ENCODE results near the gene ARF1.
A peak's percentile ranks its signal among the peaks of the same experiment; 100 is the strongest.
"Not testable (repeated sequence)": the region's sequence is repeated elsewhere in the genome, so short reads cannot be mapped to it uniquely, and the experiment has no call there.

ARF1 gene

DNA sequence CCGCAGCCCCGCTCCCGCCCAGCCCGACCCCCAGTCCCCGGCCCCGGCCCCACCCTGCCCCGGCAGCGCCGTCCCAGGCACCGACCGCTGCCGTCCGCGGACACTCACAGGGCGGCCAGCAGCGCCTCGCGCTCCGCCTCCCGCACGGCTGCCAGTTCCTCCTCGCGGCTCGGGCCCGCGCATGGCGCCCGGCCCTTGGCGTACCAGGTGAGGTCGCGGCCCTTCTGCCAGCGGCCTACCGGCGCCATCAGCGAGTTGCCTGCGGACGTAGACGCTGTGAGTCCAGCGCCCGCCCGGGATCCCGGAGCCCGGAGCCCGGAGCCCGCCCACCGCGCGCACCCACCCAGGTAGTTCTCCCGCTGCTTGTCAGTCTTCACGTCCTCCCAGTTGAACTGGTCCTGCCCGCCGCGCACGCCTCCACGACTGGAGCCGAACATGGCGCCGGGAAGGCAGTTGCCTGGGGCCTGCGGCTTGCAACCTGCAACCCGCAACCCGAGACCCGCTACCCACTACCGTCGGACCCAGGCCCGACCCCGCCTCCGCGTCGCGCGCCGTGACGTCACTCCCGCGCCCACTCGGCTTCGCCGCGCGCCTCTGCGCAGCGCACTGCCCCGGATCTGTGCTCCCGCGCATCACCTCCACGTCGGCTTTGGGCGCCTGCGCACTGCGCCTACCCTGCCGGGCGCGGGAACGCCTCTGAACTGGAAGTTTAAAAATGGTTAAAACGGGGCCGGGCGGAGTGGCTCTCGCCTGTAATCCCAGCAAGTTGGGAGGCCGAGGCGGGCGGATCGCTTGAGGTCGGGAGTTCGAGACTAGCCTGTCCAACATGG lies 20.5 kb downstream of the ARF1 start, which contains the start of gene C1orf35:
TSS of gene C1orf35 (minus strand) at position 535 of the 830 bp plus-strand sequence. CDS start at position 437, 98 bp downstream.
- DNase-seq (ENCODE audit: low read depth), result peak; percentile 85

DNA sequence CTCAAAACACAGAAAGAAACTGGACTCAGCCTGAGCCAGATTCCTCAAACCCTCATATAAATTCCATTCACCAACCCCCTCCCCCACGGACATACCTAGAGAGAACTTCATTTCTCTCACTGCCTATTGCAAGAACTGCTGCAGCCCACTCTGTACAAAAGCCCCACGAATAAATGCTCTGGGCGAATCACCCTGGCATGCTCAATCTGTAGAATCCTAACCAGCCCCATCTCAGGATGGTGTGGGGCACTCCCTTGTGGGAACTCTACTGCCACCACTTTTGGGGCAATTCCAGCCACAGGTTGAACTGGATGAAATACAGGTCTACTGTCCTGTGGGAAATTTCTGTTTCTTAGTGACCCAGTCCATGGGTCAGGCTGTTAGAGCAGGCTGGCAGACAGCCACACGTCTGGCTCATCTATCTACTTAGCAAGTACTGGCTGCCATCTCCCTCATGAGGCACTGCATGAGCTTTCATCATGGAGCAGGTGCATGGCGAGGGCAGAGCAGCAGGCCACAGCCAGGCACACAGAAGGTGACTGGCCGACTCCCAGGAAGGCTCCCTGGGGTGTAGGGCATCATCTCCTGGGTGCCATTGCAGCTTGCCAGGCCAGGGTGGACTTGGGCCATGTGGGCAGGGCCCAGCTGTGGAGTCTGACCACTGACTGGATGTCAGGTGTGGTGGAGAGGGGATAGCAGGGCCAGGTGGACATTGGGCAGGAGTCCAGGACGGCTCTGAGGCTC lies 22.2 kb downstream of the ARF1 start:
- no peak for DNase-seq (ENCODE audit: low read depth)

DNA sequence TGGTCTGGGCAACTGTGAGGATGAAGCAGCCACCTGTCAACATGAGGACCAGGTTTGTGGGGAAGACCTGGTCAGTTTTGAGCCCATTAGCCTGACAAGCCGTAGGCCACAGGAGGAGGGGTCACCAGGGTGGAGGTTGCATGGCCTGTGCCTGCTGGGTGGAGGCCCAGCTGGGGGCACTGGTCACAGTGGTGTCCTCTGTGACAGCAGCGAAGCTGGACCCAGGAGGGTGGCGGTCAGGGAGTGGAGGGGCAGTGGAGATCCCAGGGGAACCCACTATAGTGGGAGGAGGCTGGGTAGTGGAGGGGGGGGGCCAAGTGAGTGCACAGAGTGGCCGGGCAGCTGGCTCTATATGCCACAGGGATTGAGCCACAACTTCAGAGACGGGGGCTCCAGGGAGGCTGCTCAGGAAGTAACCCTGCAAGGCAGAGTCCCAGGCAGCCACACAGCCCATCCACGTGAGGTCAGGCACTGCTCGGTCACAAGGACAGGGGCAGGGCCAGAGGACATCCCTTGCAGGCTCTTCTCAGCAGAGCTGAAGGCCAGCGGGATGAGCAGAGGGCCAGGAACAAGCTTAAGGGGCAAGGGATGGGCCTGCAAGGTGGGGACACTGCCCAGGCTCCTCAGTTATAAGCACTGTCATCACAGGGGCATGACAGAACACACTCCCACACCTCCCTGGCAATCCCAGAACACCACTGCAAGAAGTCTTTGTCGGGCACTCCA lies 22.9 kb downstream of the ARF1 start:
- no peak for DNase-seq (ENCODE audit: low read depth)

DNA sequence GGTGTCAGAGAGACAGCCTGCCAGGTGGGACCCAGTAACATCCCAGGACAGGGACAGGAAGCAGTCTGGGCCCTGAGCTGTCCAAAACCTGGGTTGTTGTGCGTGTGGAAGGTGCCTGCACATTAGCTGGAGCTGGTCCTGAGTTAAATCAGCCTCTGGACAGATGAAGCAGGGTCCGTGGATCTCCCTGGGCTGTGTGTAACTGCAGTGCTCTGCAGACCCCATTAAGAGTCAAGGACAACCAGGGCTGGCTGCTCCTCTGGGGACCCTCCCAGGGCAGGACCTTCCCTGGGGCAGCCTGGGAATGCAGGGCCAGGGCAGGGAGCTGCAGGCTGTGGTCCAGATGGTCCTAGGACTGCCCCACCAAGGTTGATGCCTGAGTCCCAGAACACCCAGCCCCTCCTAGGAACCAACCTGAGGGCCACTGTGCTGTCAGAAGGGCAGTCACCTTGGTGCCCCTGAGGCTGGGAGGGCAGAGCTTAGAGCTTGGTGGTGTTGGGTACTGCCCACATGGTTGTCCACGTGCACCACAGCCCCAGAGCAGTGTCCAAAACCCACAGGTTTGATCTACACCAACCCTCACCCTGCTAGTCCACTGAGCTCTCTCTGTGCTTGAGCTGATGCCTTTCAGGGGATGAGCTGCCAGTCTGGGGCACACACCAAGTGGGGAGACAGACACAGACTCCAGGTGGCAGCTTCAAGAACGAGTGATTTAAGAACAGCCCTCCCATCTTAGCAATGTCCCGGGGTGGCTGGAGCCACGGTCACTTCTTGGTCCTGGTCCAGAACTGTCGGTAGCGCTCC lies 23.7 kb downstream of the ARF1 start:
- DNase-seq (ENCODE audit: low read depth), result no peak

DNA sequence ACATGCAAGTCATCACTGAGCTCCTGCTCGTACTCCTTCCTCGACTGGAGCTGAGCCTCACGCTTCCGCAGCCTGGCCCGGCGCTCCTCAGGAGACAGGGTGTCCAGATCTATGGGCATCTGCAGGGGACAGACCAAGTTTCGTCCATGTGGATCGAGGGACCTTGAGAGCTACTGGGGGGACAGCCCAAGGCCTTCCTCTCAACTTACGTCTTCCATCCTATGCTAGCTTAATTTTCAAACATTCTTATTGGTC lies 24.2 kb downstream of the ARF1 start:
- no peak for DNase-seq (ENCODE audit: low read depth)

DNA sequence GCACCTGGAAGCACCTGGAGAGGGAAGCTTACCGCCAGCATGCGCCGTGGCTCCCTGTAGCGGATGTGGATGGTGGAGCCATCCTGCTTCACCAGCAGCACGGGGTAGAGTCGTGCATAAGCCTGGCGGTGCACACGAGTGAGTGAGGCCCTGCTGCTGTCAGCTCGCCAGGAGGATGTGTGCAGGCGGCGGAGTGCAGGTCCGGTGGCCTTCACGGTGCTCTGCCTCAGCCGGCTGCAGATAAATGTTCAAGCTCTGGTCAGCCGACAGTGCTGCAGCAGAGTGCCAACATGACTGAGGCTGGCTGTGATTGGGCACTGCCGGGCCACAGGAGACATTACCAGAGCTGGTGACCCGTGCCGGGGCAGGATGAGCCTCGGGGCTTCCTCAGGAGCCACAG lies 25.1 kb downstream of the ARF1 start:
- no peak for DNase-seq (ENCODE audit: low read depth)

DNA sequence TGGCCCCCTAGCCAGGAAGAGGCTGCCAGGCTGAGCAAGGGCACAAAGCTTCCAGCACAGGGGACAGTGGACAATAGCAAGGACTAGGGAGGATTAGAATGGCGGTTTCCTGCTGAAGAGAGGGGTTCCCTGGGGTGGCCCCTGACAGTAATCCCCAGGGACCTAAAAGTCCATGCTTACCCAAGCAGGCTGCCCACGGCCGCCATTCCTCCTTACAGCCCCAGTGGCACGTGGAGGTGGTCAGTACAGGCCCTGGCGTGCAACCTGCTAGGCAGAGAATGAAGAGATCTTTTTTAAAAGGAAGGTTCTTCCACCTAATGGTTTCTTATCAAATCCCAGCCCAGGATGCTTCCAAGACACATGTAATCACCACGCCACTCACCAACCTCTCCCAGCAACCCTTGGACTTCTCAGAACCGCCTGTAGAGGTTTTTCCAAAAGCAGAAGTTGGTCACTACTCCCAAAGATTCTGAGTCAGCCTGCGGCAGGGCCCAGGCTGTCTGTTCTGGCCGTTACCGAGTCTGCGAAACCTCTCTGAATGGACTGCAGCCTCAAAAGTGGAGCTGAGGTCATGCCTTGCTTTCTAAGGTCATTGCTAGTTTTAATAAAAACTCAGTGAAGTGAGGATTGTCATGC lies 25.7 kb downstream of the ARF1 start:
- no peak for DNase-seq (ENCODE audit: low read depth)

DNA sequence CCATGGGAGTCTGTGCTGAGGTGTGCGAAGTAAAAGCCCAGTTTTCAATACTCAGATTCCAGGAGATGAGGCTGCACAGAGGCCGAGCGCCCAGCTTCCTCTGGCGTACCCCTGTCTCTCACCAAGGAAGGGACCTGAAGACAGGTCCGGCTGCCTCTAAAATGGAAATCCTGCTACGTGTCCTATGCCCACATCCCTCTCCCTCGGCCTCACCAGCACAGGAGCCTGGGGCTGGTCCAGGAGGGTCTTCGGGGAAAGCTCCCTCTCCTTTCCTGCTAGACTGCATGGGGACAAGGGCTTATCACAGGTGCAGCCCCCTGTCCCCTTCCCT lies 26.2 kb downstream of the ARF1 start:
- DNase-seq (ENCODE audit: low read depth), result no peak

DNA sequence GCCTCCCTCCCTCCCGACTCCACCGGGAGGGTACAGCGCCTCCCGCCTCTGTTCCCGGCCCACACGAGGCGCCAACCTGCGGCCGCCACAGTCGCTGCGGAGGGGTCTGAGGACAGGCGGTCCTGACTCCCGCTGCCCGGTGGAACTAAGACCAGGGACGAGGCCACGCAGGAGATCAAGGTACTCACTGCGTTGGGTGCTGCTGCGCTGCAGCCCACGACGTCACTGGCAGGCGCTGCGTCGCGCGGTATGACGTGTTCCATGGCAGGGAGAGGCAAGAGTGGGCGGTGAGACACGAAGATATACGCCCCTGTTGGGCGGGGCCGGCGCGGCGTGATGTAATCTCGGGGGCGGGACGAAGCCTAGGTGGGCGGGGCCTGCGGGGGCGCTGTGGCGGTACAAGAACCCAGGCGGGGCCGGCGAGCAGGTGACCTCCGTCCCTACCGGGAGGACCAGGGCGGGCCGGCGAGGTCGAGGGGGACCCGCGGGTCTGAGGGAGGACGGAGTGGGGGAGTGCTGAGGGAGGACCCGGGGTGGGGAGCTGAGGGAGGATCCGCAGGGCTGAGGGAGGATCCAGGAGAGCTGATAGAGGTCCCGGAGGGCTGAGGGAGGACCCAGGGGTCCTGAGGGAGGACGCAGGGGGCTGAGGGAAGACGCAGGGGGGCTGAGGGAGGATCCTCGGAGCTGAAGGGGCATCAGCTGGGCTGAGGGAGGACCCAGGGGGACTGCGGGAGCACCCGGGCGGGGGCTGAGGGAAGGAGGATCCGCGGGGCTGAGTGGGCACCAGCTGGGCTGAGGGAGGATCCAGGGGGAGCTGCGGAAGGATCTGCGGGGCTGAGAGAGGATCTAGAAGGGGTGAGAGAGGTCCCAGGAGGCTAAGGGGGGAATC lies 26.8 kb downstream of the ARF1 start, which contains the start of gene MRPL55:
TSS of gene MRPL55 (minus strand) at position 227 of the 889 bp plus-strand sequence. CDS start 1,039 bp downstream, outside the sequence.
- DNase-seq (ENCODE audit: low read depth), result peak; percentile 99

DNA sequence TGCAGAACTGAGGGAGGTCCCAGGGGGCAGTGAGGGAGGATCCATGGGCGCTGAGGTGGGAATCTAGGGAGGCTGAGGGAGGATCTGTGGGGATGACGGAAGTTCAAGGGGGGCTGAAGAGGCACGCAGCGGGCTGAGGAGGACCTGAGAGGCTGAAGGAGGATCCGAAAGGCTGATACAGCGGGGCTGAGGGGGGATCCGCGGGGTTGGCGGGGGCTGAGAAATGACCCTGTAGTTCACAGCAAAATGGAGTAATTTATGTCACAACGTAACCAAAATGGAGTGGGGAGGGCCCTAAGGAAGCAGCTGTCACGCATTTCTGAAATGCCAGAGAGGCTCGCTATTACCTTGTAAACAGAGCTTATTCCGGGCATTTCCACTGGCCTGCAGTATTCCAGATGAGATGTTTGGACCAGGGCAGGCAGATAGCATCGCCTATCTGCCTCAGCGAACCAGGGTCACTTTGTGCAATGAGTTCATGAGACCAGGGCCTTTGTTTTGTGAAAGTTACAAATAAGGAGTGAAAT lies 27.5 kb downstream of the ARF1 start:
- DNase-seq (ENCODE audit: low read depth), result no peak

DNA sequence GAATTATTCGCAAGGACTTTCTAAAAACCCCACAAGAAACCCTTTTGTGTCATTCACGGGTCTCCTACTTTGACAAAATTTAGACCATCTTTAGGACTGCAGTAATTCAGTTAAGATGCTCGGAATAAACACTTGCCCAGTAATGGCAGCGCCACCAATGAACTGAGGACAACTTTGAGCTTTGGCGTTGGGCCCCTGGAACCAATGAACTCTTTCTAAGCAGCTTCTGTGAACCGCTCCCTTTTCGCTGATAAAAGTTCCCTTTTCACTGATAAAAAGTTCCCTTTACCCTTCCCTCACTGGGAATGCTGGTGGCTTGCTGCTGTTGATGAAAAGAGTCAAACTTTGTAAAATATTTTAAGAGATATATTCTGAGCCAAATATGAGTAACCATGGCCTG lies 28.0 kb downstream of the ARF1 start:
- DNase-seq (ENCODE audit: low read depth), result no peak

DNA sequence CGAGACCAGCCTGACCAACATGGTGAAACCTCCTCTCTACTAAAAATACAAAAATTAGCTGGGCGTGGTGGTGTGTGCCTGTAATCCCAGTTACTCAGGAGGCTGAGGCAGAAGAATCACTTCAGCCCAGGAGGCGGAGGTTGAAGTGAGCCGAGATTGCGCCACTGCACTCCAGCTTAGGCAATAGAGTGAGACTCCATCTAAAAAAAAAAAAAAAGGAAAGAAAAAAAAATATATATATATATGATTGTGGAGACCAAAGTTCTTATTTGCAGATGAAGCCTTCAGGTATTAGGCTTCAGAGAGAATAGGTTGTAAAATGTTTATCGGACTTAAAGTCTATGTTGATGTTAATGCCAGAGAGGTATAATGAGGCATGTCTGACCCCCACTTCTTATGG lies 28.8 kb downstream of the ARF1 start:
- not testable (repeated sequence) for DNase-seq (ENCODE audit: low read depth)

DNA sequence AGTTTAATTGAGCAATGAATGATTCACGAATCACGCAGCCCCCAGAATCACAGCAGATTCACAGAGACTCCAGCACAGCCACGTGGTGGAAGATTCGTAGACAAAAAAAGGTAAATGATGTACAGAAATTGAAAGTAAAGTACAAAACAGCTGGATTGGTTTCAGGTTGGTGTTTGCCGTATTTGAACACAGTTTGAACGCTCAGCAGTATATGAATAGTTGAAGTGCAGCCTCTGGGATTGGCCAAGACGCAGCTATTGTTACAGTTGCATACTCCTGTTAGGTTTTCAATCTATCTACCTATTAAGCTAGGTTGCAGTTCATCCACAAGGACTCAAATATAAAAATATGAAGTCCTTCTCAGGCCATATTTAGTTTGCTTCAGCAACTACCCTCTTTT lies 29.7 kb downstream of the ARF1 start:
- no peak for DNase-seq (ENCODE audit: low read depth)

DNA sequence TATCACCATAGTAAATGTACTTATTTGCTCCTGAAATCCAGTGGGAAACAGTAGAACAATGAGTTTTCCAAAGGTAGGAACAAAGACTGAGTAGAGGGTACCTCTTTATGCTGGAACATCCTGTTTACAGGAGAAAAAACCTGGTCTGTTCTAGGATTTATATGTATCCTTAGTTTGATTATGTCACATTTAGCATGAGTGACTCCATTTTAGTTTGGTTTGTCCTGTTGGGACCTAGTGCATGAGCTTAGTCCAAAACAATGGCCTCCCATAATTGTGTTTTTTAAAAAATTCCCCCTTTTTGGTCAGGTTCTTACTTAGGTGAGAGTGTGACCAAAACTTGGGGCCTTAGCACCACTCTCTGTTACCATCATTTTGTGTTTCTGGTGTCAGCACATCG lies 30.1 kb downstream of the ARF1 start:
- no peak for DNase-seq (ENCODE audit: low read depth)

DNA sequence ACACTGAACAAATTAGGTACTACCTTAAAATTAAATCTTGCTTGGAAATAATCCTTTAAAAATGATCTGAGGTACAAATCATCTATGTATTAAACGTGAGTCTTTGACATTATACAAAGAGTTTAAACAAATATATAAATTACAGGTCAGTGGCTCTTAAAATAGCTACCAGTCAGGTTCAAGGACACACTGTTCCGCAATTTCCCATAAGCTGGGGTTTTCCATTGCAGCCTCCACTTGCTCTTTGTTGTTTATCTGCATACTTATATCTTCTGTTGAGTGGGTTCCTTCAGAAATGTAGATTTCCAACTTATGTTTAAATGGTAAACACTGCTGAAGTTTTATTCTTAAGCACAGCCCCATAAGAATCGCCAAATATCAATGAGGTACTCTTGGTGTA lies 32.3 kb downstream of the ARF1 start:
- DNase-seq (ENCODE audit: low read depth), result no peak

DNA sequence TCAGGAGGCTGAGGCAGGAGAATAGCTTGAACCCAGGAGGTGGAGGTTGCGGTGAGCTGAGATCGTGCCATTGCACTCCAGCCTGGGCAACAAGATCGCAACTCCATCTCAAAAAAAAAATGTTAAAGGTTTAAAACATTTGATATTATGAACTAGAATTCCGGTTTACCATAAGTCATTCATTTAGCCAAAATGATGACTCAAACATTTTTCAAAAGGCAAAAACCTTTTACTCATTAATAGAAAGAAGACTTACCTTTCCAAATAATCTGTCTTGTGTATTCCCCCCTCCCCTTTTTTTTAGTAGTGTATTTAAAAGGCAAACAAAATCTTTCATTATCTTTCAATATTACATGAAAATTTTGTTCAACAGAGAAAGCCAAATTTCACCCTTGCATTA lies 34.8 kb downstream of the ARF1 start:
- DNase-seq (ENCODE audit: low read depth), result no peak

DNA sequence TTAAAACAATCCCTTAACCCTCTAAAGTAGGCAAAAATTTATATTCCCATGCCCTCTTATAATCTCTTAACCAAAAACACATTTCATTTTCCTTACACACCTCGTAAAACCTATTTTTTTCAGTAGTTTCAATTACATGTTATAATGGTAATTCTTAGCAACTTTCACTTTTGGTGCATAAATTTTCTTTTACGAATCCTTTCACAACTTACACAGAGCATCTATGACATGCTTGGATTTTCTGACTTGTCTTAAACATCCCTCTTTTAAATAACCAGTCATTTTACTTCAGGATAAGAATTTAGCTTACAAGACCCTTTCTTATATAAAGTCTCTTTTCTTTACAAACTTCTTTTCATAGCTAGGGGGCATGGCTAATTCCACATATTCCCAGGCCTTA lies 35.5 kb downstream of the ARF1 start:
- no peak for DNase-seq (ENCODE audit: low read depth)

DNA sequence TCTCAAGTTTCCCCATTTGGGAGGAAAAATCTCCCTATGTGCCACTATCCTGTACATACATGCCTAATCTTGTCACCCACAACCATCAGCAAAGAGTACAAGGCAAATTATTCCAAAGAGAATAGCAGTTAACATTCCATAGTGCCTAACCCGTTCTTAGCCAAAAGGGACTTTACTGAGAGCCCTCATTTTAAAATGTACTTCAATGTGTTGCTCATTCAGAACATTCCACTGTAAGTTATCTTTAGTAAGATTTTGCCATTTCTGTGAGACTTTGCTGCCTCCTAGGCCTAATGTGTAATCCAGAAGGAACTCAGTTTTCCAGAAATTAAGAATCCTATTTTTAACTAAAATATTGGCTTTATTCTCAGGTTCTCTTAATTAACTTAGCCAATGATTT lies 37.8 kb downstream of the ARF1 start:
- no peak for DNase-seq (ENCODE audit: low read depth)

DNA sequence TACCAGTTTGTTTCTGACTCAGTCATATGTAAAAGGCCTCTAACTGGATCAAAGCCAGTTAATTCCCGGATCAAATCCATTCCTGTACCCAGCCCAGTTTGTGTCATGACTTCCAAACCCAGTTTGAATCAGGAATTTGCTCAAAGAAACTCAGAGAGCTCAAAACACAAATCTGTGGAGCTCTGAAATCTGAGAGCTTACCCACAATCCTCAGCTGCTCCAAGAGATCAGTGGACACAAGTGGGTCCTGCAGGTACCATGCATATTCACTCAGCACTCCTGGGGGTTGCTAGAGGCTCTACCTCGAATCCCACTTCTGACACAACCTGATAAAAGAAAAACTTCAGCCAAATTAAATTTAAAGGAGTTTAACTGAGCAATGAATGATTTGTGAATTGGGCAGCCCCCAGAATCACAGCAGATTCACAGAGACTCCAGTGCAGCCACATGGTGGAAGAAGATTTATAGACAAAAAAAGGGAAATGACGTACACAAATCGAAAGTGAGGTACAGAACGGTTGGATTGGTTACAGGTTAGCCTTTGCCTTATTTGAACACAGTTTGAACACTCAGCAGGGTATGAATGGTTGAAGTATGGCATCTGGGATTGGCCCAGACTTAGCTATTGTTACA lies 38.5 kb downstream of the ARF1 start:
- DNase-seq (ENCODE audit: low read depth), result no peak

DNA sequence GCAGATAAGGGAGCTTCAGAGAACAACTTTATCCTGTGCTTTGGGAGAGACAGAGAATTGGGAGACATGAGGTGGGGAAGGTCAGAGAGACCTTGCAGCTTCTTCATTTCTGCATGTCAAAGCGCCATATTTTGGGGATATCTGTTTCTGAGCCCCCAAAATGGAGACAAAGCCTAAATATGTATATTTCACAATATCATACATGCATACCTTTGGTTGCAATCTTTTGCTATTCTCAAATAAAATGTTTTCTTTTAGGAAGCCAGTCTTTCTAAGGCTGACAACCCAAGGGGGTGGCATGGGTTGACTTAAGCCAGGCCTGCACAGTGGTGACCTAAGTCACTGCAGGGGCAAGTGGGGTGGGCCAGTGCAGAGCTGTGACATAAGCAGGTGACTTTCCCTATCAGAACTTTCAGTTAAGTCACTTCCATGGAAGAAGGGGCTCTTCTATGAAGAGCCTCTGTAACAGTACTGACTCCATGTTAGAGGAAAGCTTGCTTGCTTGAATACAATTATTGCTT lies 40.5 kb downstream of the ARF1 start:
- DNase-seq (ENCODE audit: low read depth), result no peak
